HEK293 (cell line): ENCODE results near the gene AKT1.

ENCODE experiments used
- CTCF ChIA-PET: fragments of 350-600 bp; formaldehyde crosslinking; extraction: SDS; loops from one replicate; lab custom pipeline; 2021; ENCODE audit warnings: antibody characterized with exemption; lab: Yijun Ruan, JAX
- POLR2A ChIA-PET: fragments of 300-600 bp; formaldehyde crosslinking; extraction: SDS; loops from one replicate; lab custom pipeline; 2020; ENCODE audit warnings: antibody characterized with exemption, inconsistent platforms; lab: Yijun Ruan, JAX
- H3K27ac ChIP-seq: fragments of 200-500 bp; sonication (Bioruptor generic); 2 replicates; pipeline ENCODE4 v1.5.1; 2014; ENCODE audit warnings: low read depth, low read length, control low read depth, inconsistent platforms; ENCODE audit errors: extremely low read depth
- H3K36me3 ChIP-seq, 2 experiments: fragments of 200-500 bp in 1 of 2; sonication (Bioruptor generic) in 1 of 2; 1 replicate in 1 of 2; 2 replicates in 1 of 2; pipeline ENCODE4 v1.5.1; 2014 to 2017; ENCODE audit warnings: inconsistent platforms in 2 of 2, low read length in 2 of 2; ENCODE audit not compliant: control insufficient read depth in 2 of 2, insufficient read depth in 1 of 2
- H3K4me1 ChIP-seq: fragments of 200-500 bp; sonication (Bioruptor generic); 2 replicates; pipeline ENCODE4 v1.5.1; 2014; ENCODE audit warnings: mild to moderate bottlenecking, low read length, inconsistent platforms; ENCODE audit not compliant: control insufficient read depth, insufficient read depth
- H3K4me3 ChIP-seq: 2 replicates; pipeline ENCODE4 v1.5.1; 2011; ENCODE audit warnings: low read depth, mild to moderate bottlenecking, control low read depth, low read length, moderate library complexity
- H3K9me3 ChIP-seq: fragments of 200-500 bp; sonication (Bioruptor generic); 2 replicates; pipeline ENCODE4 v1.5.1; 2014; ENCODE audit warnings: low read depth, low read length, inconsistent platforms; ENCODE audit not compliant: control insufficient read depth, insufficient read depth
- GLI4 ChIP-seq: fragments of 450-650 bp; formaldehyde crosslinking; IDR thresholded peaks from 2 replicates; pipeline ENCODE4 v1.5.1; 2016; ENCODE audit warnings: missing biosample characterization, missing genetic modification characterization
- GLIS1 ChIP-seq: fragments of 450-650 bp; formaldehyde crosslinking; IDR thresholded peaks from 2 replicates; pipeline ENCODE4 v1.5.1; 2016; ENCODE audit warnings: missing biosample characterization, missing genetic modification characterization
- GLIS2 ChIP-seq: fragments of 450-650 bp; formaldehyde crosslinking; IDR thresholded peaks from 2 replicates; pipeline ENCODE4 v1.5.1; 2016; ENCODE audit warnings: missing biosample characterization, missing genetic modification characterization
- PRDM10 ChIP-seq: fragments of 450-650 bp; formaldehyde crosslinking; IDR thresholded peaks from 2 replicates; pipeline ENCODE4 v1.5.1; 2016; ENCODE audit warnings: missing biosample characterization, missing genetic modification characterization
- SCRT2 ChIP-seq: fragments of 450-650 bp; formaldehyde crosslinking; IDR thresholded peaks from 2 replicates; pipeline ENCODE4 v1.5.1; 2016; ENCODE audit warnings: missing biosample characterization, missing genetic modification characterization
- SP2 ChIP-seq: fragments of 450-650 bp; formaldehyde crosslinking; IDR thresholded peaks from 2 replicates; pipeline ENCODE4 v1.5.1; 2016; ENCODE audit warnings: missing biosample characterization, missing genetic modification characterization
- YY1 ChIP-seq: fragments of 450-650 bp; formaldehyde crosslinking; IDR thresholded peaks from 2 replicates; pipeline ENCODE4 v1.5.1; 2018; ENCODE audit warnings: missing biosample characterization, missing genetic modification characterization
- ZBTB44 ChIP-seq: fragments of 450-650 bp; IDR thresholded peaks from 2 replicates; pipeline ENCODE4 v1.5.1; 2018; ENCODE audit warnings: missing biosample characterization, mild to moderate bottlenecking, missing genetic modification characterization
- ZNF114 ChIP-seq: fragments of 450-650 bp; formaldehyde crosslinking; IDR thresholded peaks from 2 replicates; pipeline ENCODE4 v1.5.0; 2017; ENCODE audit warnings: missing biosample characterization, missing genetic modification characterization
- ZNF175 ChIP-seq: fragments of 450-650 bp; formaldehyde crosslinking; IDR thresholded peaks from 2 replicates; pipeline ENCODE4 v1.5.1; 2016; ENCODE audit warnings: missing biosample characterization, missing genetic modification characterization
- ZNF18 ChIP-seq: fragments of 450-650 bp; formaldehyde crosslinking; IDR thresholded peaks from 2 replicates; pipeline ENCODE4 v1.5.1; 2016; ENCODE audit warnings: missing biosample characterization, missing genetic modification characterization
- ZNF2 ChIP-seq: fragments of 450-650 bp; formaldehyde crosslinking; IDR thresholded peaks from 2 replicates; pipeline ENCODE4 v1.5.1; 2016; ENCODE audit warnings: missing biosample characterization, missing genetic modification characterization
- ZNF366 ChIP-seq: fragments of 450-650 bp; formaldehyde crosslinking; conservative IDR thresholded peaks from 2 replicates; pipeline ENCODE4 v1.5.1; 2016; ENCODE audit warnings: missing biosample characterization, missing genetic modification characterization
- ZNF416 ChIP-seq: fragments of 450-650 bp; formaldehyde crosslinking; IDR thresholded peaks from 2 replicates; pipeline ENCODE4 v1.5.1; 2016; ENCODE audit warnings: missing biosample characterization, missing genetic modification characterization
- ZNF449 ChIP-seq: fragments of 450-650 bp; formaldehyde crosslinking; IDR thresholded peaks from 2 replicates; pipeline ENCODE4 v1.5.1; 2017; ENCODE audit warnings: missing biosample characterization, mild to moderate bottlenecking, missing genetic modification characterization, moderate library complexity
- ZNF48 ChIP-seq: fragments of 450-650 bp; formaldehyde crosslinking; IDR thresholded peaks from 2 replicates; pipeline ENCODE4 v1.5.1; 2016; ENCODE audit warnings: missing biosample characterization, missing genetic modification characterization
- ZNF560 ChIP-seq: fragments of 450-650 bp; formaldehyde crosslinking; IDR thresholded peaks from 2 replicates; pipeline ENCODE4 v1.5.1; 2017; ENCODE audit warnings: missing biosample characterization, missing genetic modification characterization, borderline replicate concordance
- ZNF561 ChIP-seq: fragments of 450-650 bp; IDR thresholded peaks from 2 replicates; pipeline ENCODE4 v1.5.1; 2018; ENCODE audit warnings: missing biosample characterization, missing genetic modification characterization, borderline replicate concordance
- ZNF639 ChIP-seq: fragments of 450-650 bp; formaldehyde crosslinking; IDR thresholded peaks from 2 replicates; pipeline ENCODE4 v1.5.1; 2016; ENCODE audit warnings: missing biosample characterization, missing genetic modification characterization
- ZNF704 ChIP-seq: fragments of 450-650 bp; formaldehyde crosslinking; IDR thresholded peaks from 2 replicates; pipeline ENCODE4 v1.5.1; 2016; ENCODE audit warnings: missing biosample characterization, missing genetic modification characterization

The AKT1 gene

GRCh38 chr14:104731320-104732294, 63.9 kb downstream of the AKT1 start (continued):
- TF ChIP-seq ZNF2 (tag by site-specific recombination) (no peak), ZNF560 (tag by site-specific recombination) (no peak), GLIS2 (tag by site-specific recombination) (peak; percentile 15; the same call in 1 of the 2 replicates), PRDM10 (tag by site-specific recombination) (peak; percentile 86), GLIS1 (tag by site-specific recombination) (peak; percentile 37; the same call in 1 of the 2 replicates), ZNF449 (tag by site-specific recombination) (no peak)

- Histone ChIP-seq H3K4me1 (no peaks in the 10 kb centered on the region), H3K27ac (no peak overlapping the region), H3K9me3 (no peaks in the 10 kb centered on the region), H3K36me3 (no peaks in the 10 kb centered on the region), H3K4me3 (no peak overlapping the region)
- POLR2A ChIA-PET, result no interaction called here
- TF ChIP-seq ZNF639 (tag by site-specific recombination) (no peak), ZNF366 (tag by site-specific recombination) (no peak), ZNF561 (tag by site-specific recombination) (no peak), ZNF18 (tag by site-specific recombination) (no peak)
- CTCF ChIA-PET, result interaction anchor here (0.7 to 1.2 kb wide), 3 partner anchors 19 to 535 kb away, joined by 3 read pairs; no protein-coding TSS in a partner anchor
Measured at GRCh38 chr14:104730487-104730886, 65.1 kb downstream of the AKT1 start.

GRCh38 chr14:104729835-104730181, 65.7 kb downstream of the AKT1 start:
- CTCF ChIA-PET, result interaction anchor here (0.7 to 0.9 kb wide), 2 partner anchors 21 to 535 kb away, joined by 3 read pairs; no protein-coding TSS in a partner anchor

More at GRCh38 chr14:104729835-104730181, 65.7 kb downstream of the AKT1 start:
- H3K9me3 ChIP-seq, result no peaks in the 10 kb centered on the region
- no peak for TF ChIP-seq ZNF561 (tag by site-specific recombination)
- no peak for TF ChIP-seq SCRT2
- no peak for TF ChIP-seq ZNF704 (tag by site-specific recombination)
- no peak for TF ChIP-seq ZNF48 (tag by site-specific recombination)
- no peak for TF ChIP-seq YY1 (tag by site-specific recombination)
- no peak for TF ChIP-seq ZNF175 (tag by site-specific recombination)
- no peak for TF ChIP-seq SP2
- no peak for TF ChIP-seq ZNF114 (tag by site-specific recombination)
- no peak for TF ChIP-seq ZNF416 (tag by site-specific recombination)
- no peak for TF ChIP-seq ZBTB44 (tag by site-specific recombination)
- TF ChIP-seq GLI4, result no peak
- no peak overlapping the region for H3K27ac ChIP-seq
- POLR2A ChIA-PET, result no interaction called here
- no peaks in the 10 kb centered on the region; the same call in 1 of the 2 replicates for H3K4me1 ChIP-seq
- H3K4me3 ChIP-seq, result no peak overlapping the region
- H3K36me3 ChIP-seq, result no peaks in the 10 kb centered on the region
